Measurements from ENCODE around the gene RNF34. TPM values are rescaled to one million over a fixed set of nuclear protein-coding genes. Genes with fewer than 3 reads are reported as not detected.
"Not testable (repeated sequence)": the region's sequence is repeated elsewhere in the genome, so short reads cannot be mapped to it uniquely, and the experiment has no call there.

RNF34 gene
- total RNA-seq, 1 donor from 2014 or later: 84.1 TPM

GRCh38 chr12:121374945-121375584 is 24.9 kb upstream of the RNF34 start:
- H3K9me3 Mint-ChIP-seq; H3K4me1 Mint-ChIP-seq; H3K27ac Mint-ChIP-seq; DNase-seq; H3K4me3 Mint-ChIP-seq; intact Hi-C loops (cut with micrococcal nuclease); H3K36me3 Mint-ChIP-seq (ENCODE audit: low read depth): not testable (repeated sequence)
- H3K27me3 Mint-ChIP-seq: peaks cover 13% of the 10 kb centered on the region

- Mint-ChIP-seq H3K4me3 (no peak overlapping the region), H3K27ac (no peak overlapping the region), H3K9me3 (no peaks in the 10 kb centered on the region), H3K4me1 (no peaks in the 10 kb centered on the region), H3K36me3 (ENCODE audit: low read depth) (no peaks in the 10 kb centered on the region), H3K27me3 (peaks cover 10% of the 10 kb centered on the region)
- no peak for DNase-seq
- intact Hi-C loops (cut with micrococcal nuclease): no loop called here
Measured at GRCh38 chr12:121376754-121377697, 22.9 kb upstream of the RNF34 start.

GRCh38 chr12:121378736-121379135 is 21.2 kb upstream of the RNF34 start:
- Mint-ChIP-seq H3K4me1 (no peaks in the 10 kb centered on the region), H3K9me3 (no peaks in the 10 kb centered on the region), H3K36me3 (ENCODE audit: low read depth) (no peaks in the 10 kb centered on the region), H3K27ac (no peak overlapping the region), H3K4me3 (no peak overlapping the region), H3K27me3 (peaks cover 13% of the 10 kb centered on the region)
- DNase-seq: no peak
- intact Hi-C loops (cut with micrococcal nuclease): no loop called here

- Mint-ChIP-seq H3K9me3 (no peaks in the 10 kb centered on the region), H3K27me3 (peaks cover 13% of the 10 kb centered on the region), H3K4me3 (no peak overlapping the region), H3K27ac (no peak overlapping the region), H3K4me1 (no peaks in the 10 kb centered on the region), H3K36me3 (ENCODE audit: low read depth) (no peaks in the 10 kb centered on the region)
- intact Hi-C loops (cut with micrococcal nuclease): no loop called here
- no peak for DNase-seq
Measured at GRCh38 chr12:121379945-121380344, 20.0 kb upstream of the RNF34 start.

- no peak for DNase-seq
- intact Hi-C loops (cut with micrococcal nuclease): no loop called here
- Mint-ChIP-seq H3K4me3 (no peak overlapping the region), H3K27me3 (peaks cover 8% of the 10 kb centered on the region), H3K9me3 (peaks cover 2% of the 10 kb centered on the region), H3K4me1 (peaks cover 5% of the 10 kb centered on the region), H3K27ac (no peak overlapping the region), H3K36me3 (ENCODE audit: low read depth) (no peaks in the 10 kb centered on the region)
Measured at GRCh38 chr12:121383601-121384021, 16.3 kb upstream of the RNF34 start.

- H3K9me3 Mint-ChIP-seq; intact Hi-C loops (cut with micrococcal nuclease); H3K4me1 Mint-ChIP-seq; H3K36me3 Mint-ChIP-seq (ENCODE audit: low read depth); H3K4me3 Mint-ChIP-seq; H3K27me3 Mint-ChIP-seq; DNase-seq; H3K27ac Mint-ChIP-seq: not testable (repeated sequence)
Measured at GRCh38 chr12:121384891-121385290, 15.0 kb upstream of the RNF34 start.

- no peak overlapping the region for H3K27ac Mint-ChIP-seq
- no peak overlapping the region for H3K4me3 Mint-ChIP-seq
- intact Hi-C loops (cut with micrococcal nuclease): no loop called here
- H3K4me1 Mint-ChIP-seq: peaks cover 17% of the 10 kb centered on the region
- peaks cover 2% of the 10 kb centered on the region for H3K27me3 Mint-ChIP-seq
- H3K36me3 Mint-ChIP-seq (ENCODE audit: low read depth): no peaks in the 10 kb centered on the region
- peaks cover 3% of the 10 kb centered on the region for H3K9me3 Mint-ChIP-seq
- DNase-seq: no peak
Measured at GRCh38 chr12:121388421-121388981, 11.4 kb upstream of the RNF34 start.

- Mint-ChIP-seq H3K4me1 (peaks cover 17% of the 10 kb centered on the region), H3K27ac (no peak overlapping the region), H3K9me3 (peaks cover 3% of the 10 kb centered on the region), H3K36me3 (ENCODE audit: low read depth) (no peaks in the 10 kb centered on the region), H3K27me3 (no peaks in the 10 kb centered on the region), H3K4me3 (no peak overlapping the region)
- no peak for DNase-seq
- intact Hi-C loops (cut with micrococcal nuclease): no loop called here
Measured at GRCh38 chr12:121390856-121391255, 9.1 kb upstream of the RNF34 start.

GRCh38 chr12:121391619-121392324 is 8.1 kb upstream of the RNF34 start:
- peak overlapping the region; percentile 6 for H3K27ac Mint-ChIP-seq
- DNase-seq: peak; percentile 86
- H3K4me1 Mint-ChIP-seq: peaks cover 17% of the 10 kb centered on the region
- intact Hi-C loops (cut with micrococcal nuclease): loop anchor here (1.0 kb wide), 1 partner anchor 9 kb away; the partner anchor contains the start of gene RNF34
- H3K9me3 Mint-ChIP-seq: peaks cover 3% of the 10 kb centered on the region
- peak overlapping the region; percentile 34 for H3K4me3 Mint-ChIP-seq
- no peaks in the 10 kb centered on the region for H3K27me3 Mint-ChIP-seq
- no peaks in the 10 kb centered on the region for H3K36me3 Mint-ChIP-seq (ENCODE audit: low read depth)

- Mint-ChIP-seq H3K4me1 (peaks cover 17% of the 10 kb centered on the region), H3K27ac (no peak overlapping the region), H3K36me3 (ENCODE audit: low read depth) (no peaks in the 10 kb centered on the region)
Measured at GRCh38 chr12:121392325-121392716, 7.6 kb upstream of the RNF34 start.

GRCh38 chr12:121397521-121397920 is 2.4 kb upstream of the RNF34 start:
- H3K4me3 Mint-ChIP-seq: no peak overlapping the region
- peaks cover 17% of the 10 kb centered on the region for H3K4me1 Mint-ChIP-seq
- no peak for DNase-seq
- intact Hi-C loops (cut with micrococcal nuclease): no loop called here
- H3K9me3 Mint-ChIP-seq: no peaks in the 10 kb centered on the region
- H3K36me3 Mint-ChIP-seq (ENCODE audit: low read depth): peaks cover 8% of the 10 kb centered on the region
- H3K27ac Mint-ChIP-seq: no peak overlapping the region
- H3K27me3 Mint-ChIP-seq: no peaks in the 10 kb centered on the region

More at GRCh38 chr12:121392325-121392716, 7.6 kb upstream of the RNF34 start:
- Mint-ChIP-seq H3K4me3 (no peak overlapping the region), H3K27me3 (no peaks in the 10 kb centered on the region), H3K9me3 (peaks cover 3% of the 10 kb centered on the region)
- intact Hi-C loops (cut with micrococcal nuclease): loop anchor here (1.0 kb wide), 1 partner anchor 8 kb away; the partner anchor contains the start of gene RNF34
- no peak for DNase-seq

GRCh38 chr12:121398355-121398754 is 1.6 kb upstream of the RNF34 start:
- intact Hi-C loops (cut with micrococcal nuclease): no loop called here
- Mint-ChIP-seq H3K36me3 (ENCODE audit: low read depth) (peaks cover 12% of the 10 kb centered on the region), H3K27me3 (no peaks in the 10 kb centered on the region), H3K27ac (no peak overlapping the region), H3K4me1 (peaks cover 22% of the 10 kb centered on the region), H3K9me3 (no peaks in the 10 kb centered on the region), H3K4me3 (peak overlapping the region; percentile 95)
- no peak for DNase-seq

- H3K4me1 Mint-ChIP-seq: peaks cover 25% of the 10 kb centered on the region
- DNase-seq: peak; percentile 88
- H3K27ac Mint-ChIP-seq: peak overlapping the region; percentile 98
- no peaks in the 10 kb centered on the region for H3K27me3 Mint-ChIP-seq
- H3K36me3 Mint-ChIP-seq (ENCODE audit: low read depth): peaks cover 27% of the 10 kb centered on the region
- intact Hi-C loops (cut with micrococcal nuclease): loop anchor here (1.0 to 5.0 kb wide), 5 partner anchors 8 to 818 kb away; partner anchors contain the start of genes ANAPC5 and POP5
- no peaks in the 10 kb centered on the region for H3K9me3 Mint-ChIP-seq
- peak overlapping the region; percentile 95 for H3K4me3 Mint-ChIP-seq
Measured at GRCh38 chr12:121400332-121401139, 618 bp downstream of the RNF34 start.
